ENCODE measurements around the gene ISL1.

DNA sequence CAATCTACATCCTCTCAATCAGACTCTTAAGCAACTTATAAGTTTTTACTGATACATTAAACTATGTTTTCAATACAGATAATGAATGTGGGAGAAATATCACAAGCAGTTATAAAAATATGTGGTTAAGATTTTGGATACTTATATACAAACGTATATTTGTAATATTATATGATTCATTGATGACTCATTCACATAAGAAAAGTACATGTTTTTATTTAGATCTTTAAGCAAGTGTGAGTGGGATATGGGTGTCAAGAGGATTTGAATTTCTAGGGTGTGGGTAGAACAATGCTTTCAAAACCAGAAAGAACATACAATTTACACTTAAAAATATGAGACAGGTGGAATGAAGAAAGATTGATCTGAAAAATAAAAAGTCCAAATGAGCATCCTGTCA lies 36.1 kb upstream of the ISL1 start:
- TF ChIP-seq POLR2AphosphoS5 (IDR thresholded peaks at IDR 0.05; ENCODE audit: low read depth, low read length) (no peak), POLR2A (IDR thresholded peaks at IDR 0.05; ENCODE audit: low read depth, low read length) (no peak), POU2F2 (IDR thresholded peaks at IDR 0.05; ENCODE audit: low read depth, low read length) (no peak), PAX5 (IDR thresholded peaks at IDR 0.05; ENCODE audit: insufficient read depth, low read length, severe bottlenecking) (no peak)
